Endothelial cell of umbilical vein (primary cell): ENCODE measurements around the gene PRSS58. TPM values are rescaled to one million over a fixed set of nuclear protein-coding genes. Genes with fewer than 3 reads are reported as not detected.

Source experiments
- BruUV-seq: library from RNA; stranded (reverse); fragments of 400-500 nt; replicated peaks from 2 replicates; lab custom pipeline; 2021; lab: Mats Ljungman, UMichigan
- CTCF ChIA-PET: fragments of 300-600, 350-600 bp; sonication (Branson Sonifier 250); formaldehyde crosslinking; loops from one replicate; lab custom pipeline; 2021; ENCODE audit warnings: antibody characterized with exemption, inconsistent platforms; lab: Charles Lee
- POLR2A ChIA-PET: fragments of 300-600, 350-600 bp; sonication (Branson Sonifier 250); formaldehyde crosslinking; loops from one replicate; lab custom pipeline; 2021; ENCODE audit warnings: antibody characterized with exemption, inconsistent platforms; lab: Charles Lee
- DNase-seq: peaks from one replicate; pipeline ENCODE4 v3.0.0-alpha.2; 2011; ENCODE audit warnings: low read depth, low spot score
- FAIRE-seq: peaks from 2 replicates; lab custom pipeline; 2011; peaks lifted over from hg19 to GRCh38; lab: Jason Lieb, UNC
- H2AFZ ChIP-seq: 2 replicates; pipeline ENCODE4 v1.6.0; 2012; ENCODE audit warnings: low read depth, low read length, control low read depth, inconsistent platforms
- H3K27ac ChIP-seq: 2 replicates; pipeline ENCODE4 v1.5.1; 2011; ENCODE audit warnings: low read depth, mild to moderate bottlenecking, control low read depth, low read length, moderate library complexity; ENCODE audit not compliant: insufficient read depth
- H3K27me3 ChIP-seq, 2 experiments: 2 replicates each; pipeline versions ENCODE4 v1.6.0 to v1.6.1; 2011; ENCODE audit warnings: low read length in 2 of 2, mixed read lengths in 1 of 2; ENCODE audit not compliant: control insufficient read depth in 2 of 2, insufficient read depth in 2 of 2
- H3K36me3 ChIP-seq, 2 experiments: 2 replicates in 1 of 2; 3 replicates in 1 of 2; pipeline ENCODE4 v1.5.1; 2011; ENCODE audit warnings: low read length in 2 of 2, mild to moderate bottlenecking in 1 of 2, moderate library complexity in 1 of 2; ENCODE audit not compliant: control insufficient read depth in 2 of 2, insufficient read depth in 2 of 2; ENCODE audit errors: extremely low read depth in 1 of 2
- H3K4me1 ChIP-seq: 3 replicates; pipeline ENCODE4 v1.5.1; 2011; ENCODE audit warnings: mild to moderate bottlenecking, low read length; ENCODE audit not compliant: control insufficient read depth, insufficient read depth; ENCODE audit errors: extremely low read depth
- H3K4me2 ChIP-seq: 2 replicates; pipeline ENCODE4 v1.6.1; 2011; ENCODE audit warnings: low read length, control low read depth, mixed read lengths; ENCODE audit not compliant: insufficient read depth
- H3K4me3 ChIP-seq, 3 experiments: fragments of 200-600 bp in 1 of 3; sonication (generic), shearing (Covaris generic) in 1 of 3; replicated peaks in 1 of 3; 2 replicates each; pipeline ENCODE4 v1.5.1; 2011 to 2016; ENCODE audit warnings: control low read depth in 3 of 3, low read length in 3 of 3, mild to moderate bottlenecking in 2 of 3, inconsistent platforms in 1 of 3, low read depth in 1 of 3, moderate library complexity in 1 of 3; ENCODE audit not compliant: insufficient read depth in 1 of 3
- H3K79me2 ChIP-seq: 2 replicates; pipeline ENCODE4 v1.6.0; 2012; ENCODE audit warnings: low read length, inconsistent platforms; ENCODE audit not compliant: control insufficient read depth, insufficient read depth
- H3K9ac ChIP-seq: replicated peaks from 2 replicates; pipeline ENCODE3; 2011; ENCODE audit warnings: low read length, control low read depth; ENCODE audit not compliant: insufficient read depth; ENCODE audit errors: extremely low read depth
- H3K9me1 ChIP-seq: replicated peaks from 3 replicates; pipeline ENCODE4 v1.6.0; 2011; ENCODE audit warnings: mild to moderate bottlenecking, low read length; ENCODE audit not compliant: control insufficient read depth, insufficient read depth; ENCODE audit errors: extremely low read depth
- H3K9me3 ChIP-seq: replicated peaks from 2 replicates; pipeline ENCODE4 v1.5.1; 2012; ENCODE audit warnings: low read length, inconsistent platforms; ENCODE audit not compliant: control insufficient read depth, insufficient read depth
- H4K20me1 ChIP-seq: replicated peaks from 2 replicates; pipeline ENCODE3; 2011; ENCODE audit warnings: mild to moderate bottlenecking, low read length; ENCODE audit not compliant: control insufficient read depth, insufficient read depth; ENCODE audit errors: extremely low read depth
- CTCF ChIP-seq, 2 donors: IDR thresholded peaks; 1 replicate in 1 of 2; 2 replicates in 1 of 2; pipeline ENCODE4 v1.5.1; 2011; ENCODE audit warnings: low read length in 2 of 2, mild to moderate bottlenecking in 2 of 2, moderate library complexity in 2 of 2, control low read depth in 1 of 2, inconsistent platforms in 1 of 2, low read depth in 1 of 2; ENCODE audit not compliant: insufficient read depth in 1 of 2; ENCODE audit errors: extremely low read depth in 1 of 2
- EZH2 ChIP-seq: IDR thresholded peaks from 2 replicates; pipeline ENCODE4 v1.6.1; 2012; ENCODE audit warnings: borderline replicate concordance, low read depth, mild to moderate bottlenecking, moderate library complexity, low read length, inconsistent platforms; ENCODE audit not compliant: severe bottlenecking
- FOS ChIP-seq: IDR thresholded peaks from 2 replicates; pipeline ENCODE4 v1.6.1; 2011; ENCODE audit warnings: mild to moderate bottlenecking, low read length, moderate library complexity, borderline replicate concordance; ENCODE audit not compliant: insufficient read depth
- GATA2 ChIP-seq: IDR thresholded peaks from 2 replicates; pipeline ENCODE4 v1.7.0; 2011; ENCODE audit warnings: low read depth, mild to moderate bottlenecking, moderate library complexity, mixed read lengths, low read length; ENCODE audit not compliant: insufficient read length, insufficient read depth
- JUN ChIP-seq: IDR thresholded peaks from 2 replicates; pipeline ENCODE4 v1.6.1; 2011; ENCODE audit warnings: borderline replicate concordance, low read depth; ENCODE audit not compliant: insufficient read length, insufficient read depth
- MAX ChIP-seq: IDR thresholded peaks from 2 replicates; pipeline ENCODE4 v1.6.1; 2011; ENCODE audit not compliant: insufficient read depth, insufficient read length
- MYC ChIP-seq: IDR thresholded peaks from one replicate; pipeline ENCODE4 v1.6.1; 2011; ENCODE audit warnings: mild to moderate bottlenecking, low read depth, low read length
- POLR2A ChIP-seq: IDR thresholded peaks from 2 replicates; pipeline ENCODE4 v1.6.1; 2012; ENCODE audit warnings: low read depth, mild to moderate bottlenecking, control low read depth, low read length
- POLR2AphosphoS5 ChIP-seq: IDR thresholded peaks from 2 replicates; pipeline ENCODE4 v1.6.1; 2012; ENCODE audit warnings: low read depth, mild to moderate bottlenecking, control low read depth, low read length, moderate library complexity; ENCODE audit not compliant: insufficient read depth
- dilution Hi-C: fragments of 300-500 bp; cut with MboI; formaldehyde crosslinking; loops from one replicate; pipeline ENCODE4 v1.15.0; 2019; ENCODE audit warnings: low sequenced_read_pairs; ENCODE audit not compliant: extremely low pct_ligation_motif_present
- intact Hi-C: fragments of 100-400 bp; cut with micrococcal nuclease; formaldehyde crosslinking; loops from one replicate; pipeline ENCODE4 v1.10.0; 2022
- polyA plus RNA-seq, 4 experiments: library from polyadenylated mRNA; depleted of rRNA in 3 of 4; stranded (reverse) in 3 of 4; unstranded in 1 of 4; fragments of >200 nt; gene quantifications; 2 replicates each; pipeline versions ENCODE4 v1.2.1 to v1.2.3, GENCODE V29; 2011 to 2012; ENCODE audit warnings: missing spikeins in 1 of 4
- total RNA-seq: library from RNA; stranded (reverse); gene quantifications from 2 replicates; pipeline ENCODE4 v1.2.3, GENCODE V29; 2021

The PRSS58 gene
- total and polyA plus RNA-seq, 2 donors (not counting 3 experiments of a cell fraction or from before 2014, with no cell fraction given) = not detected

GRCh38 chr7:142303650-142304049, 45.8 kb upstream of the PRSS58 start:
- H3K4me3 ChIP-seq = no peak overlapping the region
- no peak overlapping the region for H3K27ac ChIP-seq
- dilution Hi-C loops = no loop called here
- POLR2A ChIA-PET = no interaction called here
- no peaks in the 10 kb centered on the region for H3K9me3 ChIP-seq
- H3K4me1 ChIP-seq = no peaks in the 10 kb centered on the region
- CTCF ChIA-PET = interaction anchor here (1.0 to 2.7 kb wide), 6 partner anchors 16 to 212 kb away, joined by 3 to 10 read pairs (median 4); no protein-coding TSS in a partner anchor
- intact Hi-C loops = no loop called here
- no peak overlapping the region for H2AFZ ChIP-seq
- no peak overlapping the region for H3K9ac ChIP-seq
- no TSS peak for BruUV-seq
- FAIRE-seq = no peak
- no peak for DNase-seq
- no peaks in the 10 kb centered on the region for H3K79me2 ChIP-seq
- no peaks in the 10 kb centered on the region for H3K36me3 ChIP-seq
- no peaks in the 10 kb centered on the region for H3K9me1 ChIP-seq
- no peaks in the 10 kb centered on the region for H4K20me1 ChIP-seq
- H3K27me3 ChIP-seq = no peaks in the 10 kb centered on the region
- H3K4me2 ChIP-seq = no peak overlapping the region
- TF ChIP-seq EZH2 (no peak), FOS (no peak), MAX (no peak), POLR2A (no peak), CTCF (IDR thresholded peaks at IDR 0.05; ENCODE audit: extremely low read depth in 1 of 2, insufficient read depth in 1 of 2, low read depth in 1 of 2, low read length in 2 of 2) (no peak), JUN (no peak), MYC (no peak), POLR2AphosphoS5 (no peak), GATA2 (no peak)
